HG02759 (cell line): ENCODE results near the gene MROH2A.

Source experiments
- ATAC-seq: cut with Tn5 transposase; IDR thresholded peaks from one replicate; pipeline ENCODE4 v1.9.1; 2021; ENCODE audit warnings: mild to moderate bottlenecking, moderate library complexity; ENCODE audit not compliant: unreplicated experiment

Gene MROH2A

DNA sequence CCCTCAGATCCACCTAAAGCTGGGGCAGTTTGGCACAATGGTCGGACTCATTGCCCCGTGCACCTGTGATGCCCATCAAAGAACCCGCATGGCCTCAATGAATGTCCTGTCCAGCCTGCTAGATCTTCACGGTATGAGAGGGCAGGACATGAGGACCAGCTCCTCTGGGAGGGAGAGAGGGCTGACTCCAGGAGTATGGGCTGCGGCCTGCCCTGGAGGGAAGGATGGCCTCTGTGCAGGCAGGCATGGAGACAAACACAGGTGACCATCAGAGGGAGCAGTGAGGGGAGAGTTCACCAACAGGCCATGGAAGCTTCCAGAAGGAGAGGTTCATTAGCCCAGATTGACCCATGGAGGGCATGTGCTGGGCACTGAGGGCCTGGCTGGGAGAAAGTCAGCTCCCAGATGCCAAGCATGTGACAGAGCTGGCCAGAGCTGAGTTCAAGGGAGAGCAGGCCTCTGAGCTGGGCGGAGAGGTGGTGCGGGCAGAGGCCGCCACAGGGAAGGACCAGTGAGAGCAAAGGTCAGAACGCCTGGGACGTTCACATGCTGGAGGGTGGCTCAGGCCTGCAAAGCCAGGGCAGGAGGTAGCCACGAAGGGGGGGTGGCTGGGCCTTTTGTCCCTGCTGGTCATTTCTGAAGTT lies 40.0 kb downstream of the MROH2A start:
- ATAC-seq, result no peak

DNA sequence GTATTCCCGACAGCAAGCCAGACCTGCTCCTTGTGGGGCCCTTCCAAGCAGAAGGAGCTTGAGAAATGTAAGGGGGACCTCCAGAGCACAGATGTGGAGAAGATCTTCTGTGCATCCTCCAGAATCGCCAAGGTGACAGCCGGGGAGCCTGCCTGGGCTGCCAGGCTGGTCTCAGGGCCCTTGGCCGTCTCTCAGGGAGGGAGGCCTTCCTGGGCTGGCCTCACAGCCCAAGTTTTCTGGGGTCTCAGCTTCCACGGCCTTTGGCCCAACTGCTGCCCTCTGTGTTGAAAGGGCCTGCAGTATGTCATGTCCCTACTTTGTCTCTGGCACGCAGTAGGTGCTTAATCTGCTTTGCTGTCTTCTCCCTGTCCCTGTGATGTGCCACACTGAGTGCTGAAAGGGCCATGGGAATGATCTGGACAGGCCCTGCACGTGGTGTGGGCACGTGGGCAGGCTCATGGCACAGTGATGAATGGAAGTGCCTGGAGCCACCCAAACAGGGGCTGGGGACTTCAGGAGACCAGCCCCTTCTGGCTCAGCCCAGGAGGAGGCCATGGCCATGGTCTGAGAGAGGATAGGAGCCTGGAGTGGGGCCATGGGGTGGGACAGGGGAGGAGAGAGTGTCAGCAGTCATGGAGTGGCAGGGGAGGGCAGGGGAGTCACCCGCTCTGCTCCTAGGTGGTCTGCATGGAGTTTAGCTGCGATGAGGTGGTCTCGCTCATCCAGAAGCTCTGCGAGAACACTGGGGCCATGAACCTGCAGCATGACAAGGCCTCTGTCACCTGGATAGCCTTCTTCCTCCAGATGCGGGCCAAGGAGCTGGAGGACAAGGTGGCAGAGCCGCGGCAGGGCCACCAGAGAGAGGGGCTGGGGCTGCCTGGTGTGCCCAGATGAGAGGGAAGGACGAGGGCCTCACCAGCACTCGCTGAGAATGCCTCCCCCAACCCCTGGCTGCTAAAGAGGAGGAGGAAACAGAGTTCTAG lies 40.8 kb downstream of the MROH2A start:
- no peak for ATAC-seq

DNA sequence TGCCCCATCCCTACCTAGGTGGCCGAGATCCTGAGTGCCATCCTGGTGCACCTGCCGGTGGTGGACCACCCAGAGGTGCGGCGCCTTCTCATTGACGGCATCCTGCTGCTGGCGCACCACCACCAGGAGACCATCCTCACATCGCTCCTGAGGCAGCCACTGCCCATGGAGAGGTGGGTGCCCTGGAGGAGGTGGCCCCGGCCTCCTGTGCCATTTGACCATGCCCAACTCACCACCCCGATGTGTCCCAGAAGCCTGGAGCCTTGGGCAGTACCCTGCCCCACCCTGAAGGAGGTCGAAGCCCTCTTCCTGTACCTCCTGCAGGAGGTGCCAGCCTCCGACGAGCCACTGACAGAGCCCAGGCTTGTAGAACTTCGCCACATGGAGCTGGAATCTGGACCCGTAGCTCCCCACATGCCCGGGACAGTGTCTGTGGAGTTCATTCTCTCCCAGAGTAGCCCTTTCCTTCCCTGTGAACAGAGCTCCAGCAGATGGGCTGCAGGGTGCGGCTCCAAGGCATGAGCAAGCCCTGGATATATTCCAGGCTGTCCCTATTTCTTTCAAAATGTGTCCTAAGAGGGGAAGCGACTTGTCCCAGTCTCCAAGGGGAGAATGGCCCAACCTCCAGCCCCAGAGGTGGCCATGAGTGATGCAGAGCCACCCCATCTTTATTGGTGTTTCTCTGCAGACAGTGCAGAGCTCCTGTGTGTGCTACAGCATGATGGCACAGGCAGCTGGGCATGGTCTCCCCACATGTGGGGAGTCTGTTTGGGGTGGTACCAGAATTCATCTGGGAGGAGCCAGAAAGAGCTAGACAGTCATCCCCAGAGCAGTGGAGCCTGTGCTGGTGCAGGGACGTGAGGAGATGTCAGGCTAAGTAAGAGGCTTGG lies 42.0 kb downstream of the MROH2A start:
- ATAC-seq, result no peak

DNA sequence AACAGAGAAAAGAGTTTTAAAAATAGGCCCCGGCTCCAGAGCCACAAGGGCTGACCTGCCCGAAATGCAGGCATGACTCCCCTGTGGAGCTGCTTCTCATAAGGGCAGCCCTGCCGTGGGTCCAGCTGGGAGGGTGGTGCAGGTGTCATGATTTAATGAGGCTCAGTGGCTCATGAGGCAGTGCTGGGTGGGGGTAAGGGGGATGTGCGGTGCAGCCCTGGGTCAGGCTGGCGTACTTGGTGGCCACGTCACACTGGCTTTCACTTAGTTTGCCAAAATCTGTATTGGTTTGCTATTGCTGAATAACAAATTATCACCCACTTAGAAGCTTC lies 42.6 kb downstream of the MROH2A start:
- no peak for ATAC-seq

DNA sequence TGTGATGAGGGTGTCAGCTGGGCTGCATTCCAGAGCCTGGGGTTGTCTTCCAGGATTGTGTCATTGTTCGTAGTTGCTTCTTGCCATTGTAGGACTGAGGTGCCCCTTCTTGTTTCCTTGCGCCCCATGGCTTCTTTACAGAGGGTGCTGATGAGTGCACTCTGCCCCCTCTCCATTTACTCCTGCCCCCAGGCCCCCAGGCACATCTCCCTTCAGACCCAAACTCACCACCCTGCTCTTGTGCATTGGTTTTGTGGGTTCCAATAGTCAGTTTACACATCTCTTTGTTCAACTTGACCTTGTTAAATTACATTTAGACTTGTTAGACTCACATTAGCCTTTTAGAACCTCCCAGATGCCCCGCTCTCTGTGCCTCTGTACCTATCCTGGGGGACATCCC lies 43.1 kb downstream of the MROH2A start:
- no peak for ATAC-seq

DNA sequence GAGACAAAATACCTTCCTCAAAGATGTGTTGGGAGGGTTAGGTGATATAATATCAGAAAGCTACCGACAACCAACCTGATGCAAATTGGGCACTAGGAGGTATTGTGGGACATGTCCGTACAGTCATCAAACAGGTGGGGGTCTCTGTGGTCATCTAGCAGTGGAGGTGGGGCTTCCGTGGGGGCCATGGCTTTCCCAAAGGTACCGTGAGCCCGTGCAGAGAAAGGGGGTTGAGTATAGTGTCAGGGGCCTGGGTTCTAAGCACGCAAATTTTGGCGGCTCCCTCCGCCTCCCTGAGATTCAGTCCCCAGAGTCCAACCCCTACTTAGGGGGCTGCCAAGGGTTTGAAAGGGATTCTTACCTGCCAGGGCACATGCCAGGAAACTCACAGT lies 43.6 kb downstream of the MROH2A start:
- no peak for ATAC-seq

DNA sequence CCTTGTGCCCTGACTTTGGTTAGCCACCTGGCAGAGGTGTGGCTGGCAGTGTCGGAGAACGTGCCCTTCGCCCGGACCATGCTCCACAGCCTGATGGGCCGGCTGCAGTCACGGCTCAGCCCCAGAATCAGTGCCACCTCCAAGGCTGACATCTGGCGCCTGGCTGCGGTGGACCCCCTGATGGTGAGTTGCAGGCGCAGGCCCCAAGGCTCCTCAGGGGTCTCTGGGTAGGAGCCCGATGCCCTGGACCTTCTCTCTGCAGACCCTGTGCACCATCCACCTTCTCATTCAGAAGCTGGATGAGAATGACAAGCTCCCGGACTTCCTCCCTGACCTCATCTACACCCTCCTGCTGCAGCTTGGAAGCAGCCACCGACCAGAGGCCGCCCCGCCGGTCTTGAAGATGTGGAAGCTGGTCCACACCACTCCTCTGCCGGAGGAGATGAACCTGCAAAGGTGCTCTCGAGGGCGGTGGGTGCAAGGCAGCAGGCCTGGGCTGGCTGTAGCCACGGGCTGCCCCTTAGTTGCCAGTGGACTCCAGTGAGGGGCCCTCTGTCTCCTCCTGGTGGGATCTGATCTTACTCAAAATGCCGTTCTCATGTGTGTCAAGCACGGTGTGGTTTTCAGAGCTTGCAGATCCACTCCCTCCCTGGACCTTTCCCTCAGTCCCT lies 44.1 kb downstream of the MROH2A start:
- ATAC-seq, result no peak

DNA sequence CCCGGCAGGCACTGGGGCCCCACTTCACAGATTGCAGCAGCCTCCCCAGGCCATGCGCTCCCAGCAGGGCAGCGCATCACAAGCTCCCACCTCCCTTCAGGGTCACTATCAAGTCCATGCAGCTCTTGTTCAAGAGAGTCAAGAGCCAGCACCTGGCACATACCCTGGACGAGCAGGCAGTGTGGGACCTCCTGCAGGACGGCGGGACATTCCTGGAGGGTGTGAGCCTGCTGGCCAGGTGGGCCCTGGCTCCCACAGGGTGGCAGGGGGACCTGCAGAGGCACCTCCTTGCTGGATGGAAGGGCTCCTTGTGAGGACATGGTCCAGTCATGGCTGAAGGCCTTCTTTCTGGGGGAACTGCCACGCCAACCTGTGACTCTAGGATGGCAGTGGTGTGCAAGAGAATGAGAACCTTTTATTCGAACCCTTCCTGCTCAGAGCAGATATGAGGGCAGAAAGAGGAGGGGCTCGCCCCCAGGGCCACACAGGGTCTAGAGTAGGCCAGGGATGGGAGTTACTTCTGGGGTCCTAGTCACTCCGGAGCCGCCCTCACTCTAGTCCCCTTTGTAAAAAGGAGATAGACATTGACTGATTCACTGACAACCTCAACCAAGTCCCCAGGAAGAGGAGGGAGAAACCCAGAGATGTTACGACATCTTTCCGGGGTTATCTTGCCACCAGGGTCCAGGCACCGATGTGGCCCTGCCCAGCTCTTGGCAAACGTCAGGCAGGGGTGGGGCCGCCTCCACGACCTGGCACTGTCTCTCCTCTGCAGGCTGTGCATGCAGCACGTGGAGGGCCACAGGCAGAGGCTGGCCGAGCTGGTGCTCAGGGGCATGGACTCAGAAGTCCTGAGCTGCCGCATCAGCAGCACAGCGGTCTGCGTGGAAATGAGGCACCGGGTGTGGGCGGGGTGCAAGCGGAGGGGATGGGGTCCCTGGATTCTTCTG lies 44.9 kb downstream of the MROH2A start:
- no peak for ATAC-seq

DNA sequence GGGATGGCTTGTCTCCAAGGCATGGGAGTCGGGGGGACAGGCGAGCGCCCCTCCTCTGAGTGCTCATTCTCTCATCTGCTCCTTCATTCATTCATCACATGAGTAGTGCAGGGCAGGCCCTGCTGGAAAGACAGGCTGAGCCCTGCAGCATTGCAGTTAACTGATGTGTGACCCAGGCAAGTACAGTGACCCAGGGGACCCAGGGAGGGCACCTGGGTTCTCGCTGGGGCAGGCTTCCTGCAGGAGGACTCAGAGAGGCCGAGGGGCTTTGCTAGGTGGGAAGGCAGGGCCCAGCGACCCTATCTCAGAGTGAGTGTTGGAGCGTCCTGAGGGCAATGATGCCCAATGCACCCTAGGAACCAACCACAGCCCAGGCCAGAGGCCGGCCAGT lies 45.6 kb downstream of the MROH2A start:
- ATAC-seq, result no peak

DNA sequence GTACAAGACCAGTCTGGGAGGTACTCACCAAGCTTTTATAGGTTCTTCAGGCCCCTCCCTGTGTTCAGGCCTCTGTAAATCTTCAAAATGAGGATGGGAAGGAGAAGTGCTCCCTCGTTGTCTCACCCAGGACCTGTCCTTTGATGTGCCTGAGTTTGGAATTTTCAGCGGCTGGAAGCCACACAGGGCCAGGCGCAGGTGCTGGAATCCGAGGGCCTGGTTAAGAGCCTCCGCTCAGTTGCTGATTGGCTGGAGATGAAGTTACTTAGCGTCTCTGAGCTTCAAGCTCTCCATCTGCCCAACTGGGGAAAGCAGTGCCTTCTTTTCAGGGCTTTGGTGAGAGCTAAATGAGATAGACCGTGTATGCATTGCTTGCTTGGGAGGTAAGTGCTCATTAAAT lies 46.2 kb downstream of the MROH2A start:
- ATAC-seq, result no peak

DNA sequence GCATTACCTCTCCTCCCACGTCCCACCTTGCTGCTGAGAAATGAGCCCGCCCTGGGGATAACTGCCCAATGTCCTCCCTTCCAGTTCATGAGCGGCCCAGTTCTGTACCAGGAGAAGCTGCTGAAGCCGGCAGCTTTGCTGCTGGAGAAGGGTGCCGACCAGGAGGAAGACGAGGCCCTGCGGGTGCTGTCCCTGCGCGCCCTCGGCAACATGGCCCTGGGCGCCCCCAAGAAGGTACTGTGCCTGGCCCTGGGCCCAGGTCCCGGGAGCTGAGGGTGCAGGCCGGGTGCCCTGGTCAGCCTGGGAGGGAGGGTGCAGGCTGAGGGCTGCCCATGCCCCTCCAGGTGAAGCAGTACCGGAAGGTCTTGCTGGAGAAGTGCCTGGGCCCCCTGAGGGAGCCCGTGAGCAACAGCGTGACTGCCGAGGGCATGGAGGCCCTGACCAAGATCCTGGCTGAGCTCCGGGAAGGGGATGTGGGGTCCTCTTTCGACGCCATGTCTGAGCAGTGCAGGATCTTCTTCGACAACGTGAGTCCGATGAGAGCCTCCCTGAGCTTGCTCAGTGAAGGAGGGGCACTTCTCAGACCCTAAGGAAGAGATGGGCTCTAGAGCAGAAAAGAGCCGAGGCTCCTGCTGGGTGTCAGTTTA lies 50.5 kb downstream of the MROH2A start:
- ATAC-seq, result no peak

DNA sequence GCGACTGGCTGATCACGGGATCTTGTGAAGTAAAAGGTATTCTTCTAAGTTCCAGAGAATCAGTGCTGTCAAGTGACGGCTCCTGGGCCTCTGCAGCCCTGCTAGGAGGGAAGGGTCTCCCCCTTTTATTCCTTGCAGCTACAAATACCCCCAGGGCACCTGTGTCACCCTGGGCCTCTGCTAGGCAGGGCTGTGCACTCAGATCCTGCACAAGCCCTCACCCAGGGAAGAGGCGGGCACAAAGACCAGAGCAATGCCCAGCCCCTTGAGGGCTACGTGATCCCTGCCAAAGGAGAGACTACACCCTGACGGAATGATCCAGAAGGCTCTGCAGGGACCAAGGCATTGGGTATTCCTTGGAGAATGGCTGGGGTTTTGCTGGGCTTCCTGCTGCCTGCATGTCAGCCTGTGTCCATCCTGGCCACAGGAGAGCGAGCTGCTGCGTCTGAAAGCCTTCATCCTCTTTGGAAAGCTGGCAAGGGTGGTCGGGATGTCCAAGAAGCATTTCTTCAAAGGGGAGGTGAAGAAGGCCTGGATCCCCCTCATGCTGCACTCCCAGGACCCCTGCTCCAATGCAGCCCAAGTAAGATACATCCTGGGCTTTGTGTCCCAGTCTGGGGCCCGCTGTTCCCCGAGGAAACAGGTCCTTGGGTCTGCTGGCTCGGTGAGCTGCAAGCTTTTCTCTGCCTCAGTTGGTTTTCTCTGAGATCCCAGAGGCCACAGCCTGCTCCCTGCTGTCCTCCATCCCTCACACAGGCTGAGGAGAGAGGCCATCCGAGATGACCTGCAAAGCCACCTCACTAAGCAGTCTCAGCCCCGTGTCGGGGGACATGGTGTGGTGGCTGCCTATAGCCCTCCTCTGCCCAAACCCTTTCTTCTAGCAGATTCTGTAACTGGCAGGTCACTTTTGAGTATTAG lies 51.3 kb downstream of the MROH2A start:
- no peak for ATAC-seq

DNA sequence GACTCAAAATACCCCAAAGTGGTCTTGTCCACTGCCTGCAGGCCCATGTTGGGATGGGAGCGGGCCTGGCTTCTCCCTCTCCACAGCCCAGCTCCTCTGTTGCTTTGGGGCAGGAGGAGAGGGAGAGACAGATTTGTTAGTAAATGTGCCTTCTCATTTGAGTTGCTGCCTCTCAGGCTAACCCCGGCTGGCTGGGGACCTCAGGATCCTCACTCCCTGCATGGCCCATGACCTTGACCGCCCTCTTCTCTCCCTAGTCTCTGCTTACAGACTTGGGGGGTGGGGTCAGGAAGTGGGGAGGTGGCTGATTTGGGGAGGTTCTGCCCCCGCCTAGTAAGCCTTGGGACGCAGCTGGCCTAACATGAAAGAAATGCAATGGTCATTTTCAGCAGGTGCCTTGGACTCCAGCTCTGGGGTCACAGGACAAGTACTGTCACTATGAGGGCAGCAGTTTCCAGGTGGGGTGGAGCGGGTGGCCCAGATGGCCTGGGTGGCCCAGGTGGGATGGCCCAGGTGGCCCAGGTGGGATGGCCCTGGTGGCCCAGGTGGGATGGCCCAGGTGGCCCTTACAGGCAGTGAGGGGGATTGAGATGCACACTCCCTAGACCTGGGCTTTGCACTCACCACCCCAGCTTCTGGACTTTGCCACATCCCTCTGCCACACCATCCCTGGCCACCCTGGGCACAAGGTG lies 52.1 kb downstream of the MROH2A start:
- no peak for ATAC-seq

DNA sequence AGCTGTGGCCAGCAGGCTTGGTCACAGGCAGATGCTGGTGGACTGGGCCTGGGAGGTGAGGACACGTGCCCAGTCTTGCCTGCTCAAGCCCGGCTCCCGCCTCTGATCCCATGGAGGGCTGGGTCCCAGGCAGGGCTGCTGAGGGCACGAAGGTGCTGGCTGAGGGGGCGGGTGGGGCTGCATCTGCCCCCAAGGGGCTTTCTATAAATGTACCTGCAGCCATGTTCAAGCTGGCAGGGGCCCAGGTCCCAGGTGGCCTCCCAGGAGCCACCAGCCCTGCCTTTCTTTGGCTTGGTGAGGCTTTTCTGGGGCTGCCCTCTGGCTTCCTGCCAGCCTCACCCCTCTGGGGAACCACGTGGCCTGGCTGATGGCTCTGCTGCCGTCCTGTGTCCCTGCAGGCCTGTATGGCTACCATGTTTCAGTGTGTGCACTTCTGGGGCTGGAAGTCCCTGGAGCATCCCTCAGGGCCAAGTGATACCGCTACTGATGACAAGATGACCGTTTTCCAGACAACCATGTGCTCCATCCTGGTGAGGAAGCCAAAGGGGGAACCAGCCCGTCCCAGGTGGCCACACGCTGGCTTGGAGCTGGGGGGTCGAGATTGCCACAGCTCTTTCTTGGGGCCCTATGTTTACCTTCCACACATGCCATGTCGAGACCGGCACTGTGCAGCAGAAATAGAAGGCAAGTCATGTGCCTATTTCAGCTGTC lies 53.0 kb downstream of the MROH2A start:
- no peak for ATAC-seq

DNA sequence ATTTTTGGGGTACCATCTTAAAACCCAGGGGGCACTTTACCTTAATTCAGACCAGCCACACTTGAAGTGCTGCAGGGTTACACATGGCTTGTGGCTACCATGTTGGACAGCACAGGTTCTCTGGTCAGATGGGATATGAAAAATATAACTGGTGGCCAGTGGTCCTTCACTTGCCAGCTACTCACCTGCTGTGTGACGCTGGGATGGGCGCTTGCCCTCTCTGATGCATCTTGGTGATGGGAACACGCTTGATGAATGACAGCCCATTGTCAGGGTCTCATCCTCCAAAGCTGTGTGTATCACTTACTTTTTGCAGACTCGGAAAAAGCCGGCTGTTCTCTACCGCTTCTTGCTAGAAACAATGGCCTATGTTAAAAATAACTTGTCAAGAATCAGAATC lies 53.7 kb downstream of the MROH2A start:
- ATAC-seq, result no peak

DNA sequence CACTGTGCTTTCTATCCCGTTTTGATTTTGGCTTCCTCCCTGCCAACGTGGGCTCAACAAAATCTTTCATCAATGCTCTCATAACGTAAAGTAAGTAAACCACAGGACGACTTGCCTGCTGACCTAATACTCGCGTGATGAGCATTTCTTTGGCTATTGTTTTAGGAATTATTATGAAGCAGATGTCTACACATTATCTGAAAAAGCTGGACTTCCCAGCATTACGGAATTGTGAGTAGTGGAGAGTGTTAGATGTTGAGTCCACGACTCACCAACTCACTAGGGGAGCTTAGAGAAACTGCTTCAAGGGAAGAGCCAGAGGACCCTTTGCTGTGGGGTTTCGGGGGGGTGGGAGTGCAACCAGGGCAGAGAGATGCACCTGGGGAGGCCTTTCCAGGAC lies 54.3 kb downstream of the MROH2A start:
- no peak for ATAC-seq

DNA sequence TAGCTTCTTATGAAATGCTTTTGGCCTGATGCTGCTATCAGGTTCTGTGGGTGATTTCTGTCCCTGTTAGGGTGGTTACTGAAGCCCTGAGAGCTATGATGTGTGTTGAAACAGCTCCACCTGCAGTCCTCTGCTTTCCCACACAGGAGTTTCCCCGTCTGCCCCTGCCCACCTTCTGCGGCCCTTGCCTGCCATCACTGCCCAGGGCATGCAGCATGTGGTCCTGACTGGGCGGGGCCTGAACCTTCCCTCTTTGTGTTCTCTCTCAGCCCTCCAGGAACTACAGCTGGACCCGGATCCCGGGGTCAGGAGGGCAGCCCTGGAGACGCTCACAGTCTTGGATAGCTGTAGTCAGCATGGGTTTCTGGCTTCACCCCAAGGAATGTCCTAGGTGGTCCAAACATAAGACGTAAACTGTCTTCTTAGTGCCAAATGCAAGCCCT lies 54.8 kb downstream of the MROH2A start:
- ATAC-seq, result no peak
